ENCODE measurements around the gene MICAL3.
A peak's percentile ranks its signal among the peaks of the same experiment; 100 is the strongest.
"Not testable (repeated sequence)": the region's sequence is repeated elsewhere in the genome, so short reads cannot be mapped to it uniquely, and the experiment has no call there.

Gene MICAL3

DNA sequence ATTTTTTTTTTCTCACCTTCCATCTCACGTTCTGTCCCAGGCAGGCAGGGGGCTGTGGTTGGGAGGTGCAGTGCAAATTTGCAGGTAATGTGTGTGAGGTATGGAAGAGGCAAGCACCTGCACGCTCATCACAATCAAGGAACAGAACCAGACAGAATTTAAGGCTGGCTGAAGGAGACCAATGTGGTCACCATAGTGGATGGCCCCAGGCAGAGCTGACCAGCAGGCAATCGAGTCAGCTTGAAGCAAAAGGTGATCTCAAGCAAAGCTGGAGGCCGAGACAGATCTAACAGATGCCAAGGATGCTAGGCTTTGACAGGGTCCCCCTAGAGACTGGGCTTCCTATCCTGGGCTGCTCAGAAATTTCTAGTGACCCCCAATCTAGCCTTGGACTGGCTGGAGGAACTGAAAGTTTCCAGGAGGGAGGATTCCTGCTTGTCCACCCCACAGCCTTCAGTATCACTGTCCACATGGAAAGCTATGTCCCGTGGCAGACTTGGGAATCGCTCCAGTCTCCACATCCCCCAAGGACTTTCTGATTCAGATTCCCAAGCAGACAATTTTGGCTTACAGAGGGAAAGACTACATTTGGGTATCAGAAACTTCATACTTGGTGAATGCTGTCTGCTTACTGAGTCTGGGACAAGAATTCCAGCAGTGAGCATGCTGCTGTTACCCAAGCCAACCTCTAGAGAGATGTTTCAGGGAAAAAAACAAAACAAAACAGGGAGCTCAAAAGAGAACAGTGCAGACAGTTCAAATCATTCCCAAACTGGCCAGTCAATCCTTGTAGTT, 9.0 kb upstream of the MICAL3 start:
- DNase-seq (ENCODE audit: low spot score), result no peak

DNA sequence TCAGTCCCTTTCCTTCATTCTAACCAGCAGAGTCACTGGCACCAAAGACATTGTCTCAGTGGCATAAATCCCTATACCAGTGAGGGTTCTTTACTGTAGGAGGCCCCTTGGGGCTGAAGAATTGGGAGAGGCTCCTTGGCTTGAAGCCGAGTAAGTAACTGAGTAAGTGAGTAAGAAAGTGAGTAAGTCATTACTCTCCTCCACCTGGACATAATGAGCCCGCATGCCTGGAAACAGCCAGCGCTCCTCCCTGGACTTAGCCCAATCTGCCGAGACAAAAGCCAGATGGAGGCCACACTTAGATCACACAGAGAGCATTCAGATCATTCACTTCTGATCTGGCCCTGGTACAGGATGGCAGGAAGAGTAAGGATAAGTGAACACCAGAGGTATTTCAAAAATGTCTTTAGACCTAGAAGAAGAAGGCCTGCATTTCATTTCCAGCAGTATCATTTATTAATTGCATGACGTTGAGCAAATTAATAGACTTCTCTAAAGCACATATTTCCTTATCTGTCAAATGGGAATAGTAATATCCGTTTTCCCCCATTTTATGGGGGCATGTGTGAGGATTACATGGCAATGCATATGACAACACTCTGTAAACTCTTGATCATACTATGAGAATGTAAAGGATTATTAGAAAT, 8.2 kb upstream of the MICAL3 start:
- no peak for DNase-seq (ENCODE audit: low spot score)

DNA sequence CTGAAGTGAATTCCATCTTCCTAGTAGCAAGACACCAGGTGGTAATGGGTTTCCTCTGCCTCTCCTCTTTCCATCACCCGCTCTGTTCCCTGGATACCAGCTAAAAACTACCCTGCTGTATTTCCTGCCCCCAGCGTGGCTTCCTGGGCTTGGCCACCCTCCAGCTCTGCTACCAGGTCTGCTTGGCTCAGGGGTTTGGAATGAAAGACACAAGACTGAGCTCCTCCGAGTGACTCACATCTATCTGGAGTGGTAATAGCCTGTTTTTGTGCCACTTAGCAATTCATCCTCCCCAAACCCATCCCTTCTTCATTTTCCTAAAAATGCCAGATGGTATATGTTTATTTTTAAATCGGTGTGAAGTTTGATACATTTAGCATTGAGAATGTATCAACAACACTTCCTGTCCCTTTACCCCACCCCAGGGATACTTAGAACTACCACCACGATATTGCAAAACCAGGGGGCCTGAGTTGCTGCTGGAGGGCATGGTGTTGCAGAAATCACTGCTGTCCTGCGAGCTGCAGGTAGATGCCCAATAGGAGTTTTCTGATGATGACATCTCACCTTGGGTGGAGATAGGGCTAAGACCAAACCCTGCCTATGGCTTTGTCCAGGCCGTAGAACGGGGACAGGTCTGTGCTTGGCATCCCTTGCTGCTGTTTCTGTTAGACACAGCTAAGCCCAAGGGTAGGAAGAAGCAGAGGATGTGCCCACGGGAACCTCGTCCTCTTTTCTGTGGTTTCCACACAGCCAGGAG, 7.5 kb upstream of the MICAL3 start:
- DNase-seq (ENCODE audit: low spot score), result no peak

DNA sequence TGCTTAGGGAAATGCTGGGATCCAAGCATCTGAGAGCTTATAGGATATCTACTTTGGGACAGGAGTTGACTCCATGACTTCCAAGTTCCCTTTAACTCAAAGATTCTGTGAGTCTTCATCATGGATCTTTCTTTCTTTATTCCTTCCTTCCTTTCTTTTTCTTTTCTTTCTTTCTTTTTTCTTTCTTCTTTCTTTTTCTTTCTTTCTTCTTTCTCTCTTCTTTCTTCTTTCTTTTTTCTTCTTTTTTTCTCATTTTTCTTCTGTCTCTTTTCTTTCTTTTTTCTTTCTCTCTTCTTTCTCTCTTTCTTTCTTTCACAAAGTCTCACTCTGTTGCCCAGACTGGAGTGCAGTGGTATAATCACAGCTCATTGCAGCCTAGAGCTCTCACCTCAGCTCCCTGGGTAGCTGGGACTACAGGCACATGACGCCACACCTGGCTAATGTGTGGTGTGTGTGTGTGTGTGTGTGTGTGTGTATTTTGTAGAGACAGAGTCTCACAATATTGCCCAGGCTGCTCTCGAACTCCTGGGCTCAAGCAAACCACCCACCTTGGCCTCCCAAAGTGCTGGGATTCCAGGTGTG, 5.4 kb upstream of the MICAL3 start:
- DNase-seq (ENCODE audit: low spot score), result no peak

DNA sequence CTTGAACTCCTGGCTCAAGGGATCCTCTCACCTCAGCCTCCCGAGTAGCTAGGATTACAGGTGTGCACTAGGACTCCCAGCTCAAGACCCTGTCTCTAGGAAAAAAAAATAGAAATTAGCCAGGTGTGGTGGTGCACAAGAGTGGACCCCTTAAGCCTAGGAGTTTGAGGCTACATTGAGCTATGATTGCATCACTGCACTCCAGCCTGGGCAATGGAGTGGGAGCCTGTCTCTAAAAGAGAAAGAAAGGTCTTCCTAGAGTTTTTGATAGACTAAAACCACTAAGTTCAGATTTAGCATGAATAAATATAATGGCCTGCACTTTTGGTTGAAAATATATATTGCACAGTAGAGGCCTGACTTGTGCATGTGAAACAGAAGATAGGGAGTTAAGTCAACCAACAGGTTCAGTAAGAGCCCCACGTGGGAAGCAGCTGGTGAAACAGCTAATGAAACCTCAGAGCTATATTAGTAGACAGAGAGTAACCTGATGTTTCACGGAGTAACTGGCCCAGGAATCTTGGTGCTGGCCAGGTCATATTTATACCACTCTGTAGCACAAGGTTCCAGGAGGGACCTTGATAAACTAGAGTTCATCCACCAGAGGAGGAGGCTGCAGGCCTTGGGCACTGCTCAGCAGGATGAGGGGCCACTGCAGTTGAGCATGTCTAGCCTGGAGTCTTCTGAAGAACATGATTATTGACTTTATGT, 4.6 kb upstream of the MICAL3 start:
- DNase-seq (ENCODE audit: low spot score), result no peak

DNA sequence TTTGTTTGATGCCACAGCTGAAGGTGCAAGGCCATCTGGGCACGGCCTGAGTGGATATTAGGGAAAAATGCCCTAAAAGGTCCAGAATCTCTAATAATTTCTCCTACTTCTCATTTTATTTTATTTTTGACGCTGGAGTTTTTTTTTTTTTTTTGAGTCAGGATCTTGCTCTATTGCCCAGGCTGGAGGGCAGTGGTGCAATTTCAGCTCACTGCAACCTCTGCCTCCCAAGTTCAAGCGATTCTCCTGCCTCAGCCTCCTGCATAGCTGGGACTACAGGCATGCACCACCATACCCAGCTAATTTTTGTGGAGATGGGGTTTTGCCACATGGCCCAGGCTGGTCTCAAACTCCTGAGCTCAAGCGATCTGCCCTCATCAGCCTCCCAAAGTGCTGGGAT, 1.5 kb upstream of the MICAL3 start:
- not testable (repeated sequence) for DNase-seq (ENCODE audit: low spot score)

DNA sequence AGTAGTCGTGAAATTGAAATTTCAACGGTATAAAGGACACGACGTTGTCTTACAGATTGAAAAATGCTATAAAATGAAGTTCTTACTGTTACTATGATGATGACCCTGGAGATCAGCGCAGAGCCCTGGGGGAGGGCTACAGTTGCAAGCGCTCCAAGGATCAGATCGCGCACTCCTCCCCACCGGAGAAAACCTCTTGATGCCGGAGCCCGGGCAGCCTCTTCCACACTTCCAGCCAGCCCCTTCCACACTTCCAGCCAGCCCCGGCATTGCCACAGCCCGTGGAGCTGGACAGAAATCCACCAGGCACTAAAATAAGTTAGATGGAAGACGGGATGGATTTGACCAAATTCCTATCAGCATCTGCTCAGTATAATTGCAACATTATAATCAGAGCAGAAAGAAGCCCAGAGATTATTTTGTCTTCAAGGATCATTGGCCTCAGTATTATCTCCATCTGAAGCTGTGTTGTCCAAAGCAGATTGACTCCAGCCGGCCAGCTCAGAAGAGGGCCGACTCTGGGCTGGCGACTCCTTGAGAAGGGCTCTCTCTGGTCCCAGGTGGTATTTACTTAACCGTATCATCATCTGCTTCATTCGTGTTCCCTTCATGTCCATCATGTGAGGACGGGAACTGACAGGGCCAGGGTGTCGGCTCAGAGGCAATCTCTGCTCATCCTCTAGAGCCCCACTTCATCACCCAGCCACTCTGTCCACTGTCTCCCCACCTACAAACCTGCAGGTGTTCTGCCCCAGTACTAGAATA, 777 bp upstream of the MICAL3 start:
- DNase-seq (ENCODE audit: low spot score), result no peak

DNA sequence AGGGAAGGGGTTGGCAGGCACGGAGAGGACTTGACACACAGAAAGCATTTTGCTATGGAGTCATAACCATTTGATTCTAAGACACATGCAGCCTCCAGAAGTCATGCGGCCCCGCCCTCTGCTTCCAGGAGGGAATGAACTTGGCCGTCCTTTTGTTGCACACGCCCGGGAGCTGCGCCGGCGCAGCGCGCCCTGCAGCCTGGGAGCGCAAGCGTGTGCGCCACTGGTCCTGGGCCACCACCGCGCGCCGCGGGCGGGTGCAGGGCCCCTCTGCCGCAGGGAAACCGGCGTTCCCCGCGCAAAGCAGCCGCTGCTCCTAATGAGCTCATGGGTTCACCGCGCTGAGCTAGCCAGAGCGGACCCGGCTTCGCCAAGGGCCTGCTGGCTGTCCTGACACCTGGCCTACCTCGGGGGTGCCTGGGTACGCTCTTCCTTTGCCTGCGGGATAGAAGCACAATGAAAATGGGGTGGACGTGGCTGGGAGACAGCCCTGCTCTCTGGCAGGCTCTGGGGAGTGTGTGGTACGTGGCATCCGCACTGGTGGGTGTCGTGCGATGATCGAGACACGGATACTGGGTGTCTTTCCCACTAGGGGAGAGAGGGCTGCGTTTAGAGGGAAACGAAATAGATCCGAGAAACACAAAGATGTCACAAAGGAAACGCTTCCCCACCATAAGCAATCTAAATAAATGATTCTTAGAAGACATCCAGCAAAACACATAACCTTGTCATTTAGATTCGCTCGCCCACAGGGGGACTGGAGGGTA, 669 bp downstream of the MICAL3 start:
- peak; percentile 84 for DNase-seq (ENCODE audit: low spot score)

DNA sequence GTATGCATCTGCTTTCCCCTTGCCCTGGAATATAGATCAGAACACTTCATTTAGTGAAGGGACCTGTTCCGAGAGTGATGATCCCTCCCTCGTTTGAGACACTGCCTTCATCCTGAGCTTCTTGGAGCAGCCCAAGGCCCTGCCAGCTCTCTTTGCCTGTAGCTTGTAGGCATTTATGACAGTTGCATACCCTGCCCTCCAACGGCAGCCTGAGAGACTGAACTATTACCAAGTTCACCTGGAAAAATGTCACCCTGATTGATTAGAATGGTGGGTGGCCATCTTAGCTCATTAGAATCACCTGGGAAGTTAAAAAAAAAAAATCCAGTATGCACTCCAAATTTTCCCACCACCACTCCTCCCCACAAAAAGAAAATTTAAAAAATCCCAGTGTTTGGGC, 1.5 kb downstream of the MICAL3 start:
- no peak for DNase-seq (ENCODE audit: low spot score)

DNA sequence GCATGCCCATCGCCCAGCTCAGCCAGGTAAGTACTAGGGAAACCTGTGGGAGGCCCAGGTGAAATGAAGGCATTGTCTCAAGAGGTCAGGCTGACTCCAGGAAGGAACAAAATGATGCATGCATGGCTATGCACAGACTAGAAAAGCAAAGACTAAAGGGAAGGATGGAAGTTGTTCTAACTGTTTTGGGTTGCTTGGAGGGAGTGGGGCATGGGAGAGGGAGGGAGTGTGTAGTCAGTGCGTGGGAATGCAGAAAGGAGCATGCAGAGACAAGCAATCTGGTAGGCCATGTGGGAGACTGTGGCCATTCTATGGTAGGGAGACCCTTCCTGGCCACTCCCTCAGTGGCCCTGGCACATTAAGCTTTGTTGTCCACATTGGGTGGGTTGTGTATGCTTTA, 2.9 kb downstream of the MICAL3 start:
- DNase-seq (ENCODE audit: low spot score), result no peak

DNA sequence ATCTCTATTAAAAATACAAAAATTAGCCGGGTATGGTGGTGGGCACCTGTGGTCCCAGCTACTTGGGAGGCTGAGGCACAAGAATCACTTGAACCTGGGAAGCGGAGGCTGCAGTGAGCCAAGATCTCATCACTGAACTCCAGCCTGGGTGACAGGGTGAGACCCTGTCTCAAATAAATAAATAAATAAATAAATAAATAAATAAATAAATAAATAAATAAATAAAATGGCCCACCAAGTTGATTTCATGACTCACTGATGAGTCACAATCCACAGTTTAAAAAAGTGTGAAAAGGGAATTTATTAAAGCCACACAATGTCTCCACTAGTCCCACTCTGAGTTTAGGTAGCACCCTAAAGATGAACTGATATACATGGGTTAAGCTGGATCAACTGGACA, 3.6 kb downstream of the MICAL3 start:
- DNase-seq (ENCODE audit: low spot score), result not testable (repeated sequence)

DNA sequence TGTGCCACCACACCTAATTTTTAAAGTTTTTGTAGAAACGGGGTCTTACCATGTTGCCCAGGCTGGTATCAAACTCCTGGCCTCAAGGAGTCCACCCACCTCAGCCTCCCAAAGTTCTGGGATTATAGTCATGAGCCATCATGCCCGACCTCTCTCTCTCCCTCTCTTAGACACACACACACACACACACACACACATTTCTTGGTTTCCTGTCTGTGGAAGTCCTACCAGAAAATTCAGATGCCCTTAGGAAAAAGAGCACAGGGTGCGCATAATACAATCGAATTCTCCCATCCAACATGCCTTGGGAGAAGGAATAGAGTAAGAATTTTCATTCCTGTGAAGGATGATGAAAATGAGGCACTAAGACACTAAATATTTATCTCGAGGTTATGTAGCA, 10.4 kb downstream of the MICAL3 start:
- no peak for DNase-seq (ENCODE audit: low spot score)

DNA sequence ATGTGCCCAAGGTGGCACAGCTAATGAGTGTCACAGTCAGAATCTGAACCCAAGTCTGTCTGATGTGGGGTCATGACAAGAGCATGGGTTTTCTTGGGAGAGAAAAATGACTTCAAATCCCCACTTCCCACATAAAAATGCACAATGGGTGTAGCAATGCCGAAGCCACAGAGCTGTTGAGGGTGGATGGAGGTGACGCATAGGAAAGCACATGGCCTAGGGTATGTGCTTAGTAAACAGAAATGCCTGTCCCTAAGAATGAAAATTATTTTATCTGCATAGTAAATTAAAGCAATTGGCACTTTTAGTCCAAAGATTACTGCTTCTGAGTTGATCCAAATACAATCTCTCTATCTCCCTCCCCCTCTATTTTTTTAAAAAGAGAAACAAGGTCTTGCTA, 10.9 kb downstream of the MICAL3 start:
- DNase-seq (ENCODE audit: low spot score), result no peak

DNA sequence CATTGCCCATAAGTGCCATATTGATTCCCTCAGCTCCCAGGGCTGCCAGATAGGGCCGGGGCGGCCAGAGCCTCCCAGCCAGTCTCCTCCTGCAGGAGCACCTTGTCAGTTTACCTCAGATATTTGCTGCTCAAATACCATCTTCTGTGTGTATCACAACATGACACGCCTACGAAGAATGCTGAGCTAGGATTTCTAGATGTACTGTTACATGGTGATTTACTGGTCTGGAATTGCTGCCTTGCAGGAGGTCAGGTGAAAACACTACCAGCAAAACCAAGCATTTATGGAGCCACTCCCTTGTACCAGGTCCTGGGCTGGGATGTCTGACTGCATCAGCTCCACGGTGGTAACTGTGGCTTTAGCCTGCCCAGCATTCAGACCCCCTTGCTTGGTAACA, 11.8 kb downstream of the MICAL3 start:
- DNase-seq (ENCODE audit: low spot score), result no peak

DNA sequence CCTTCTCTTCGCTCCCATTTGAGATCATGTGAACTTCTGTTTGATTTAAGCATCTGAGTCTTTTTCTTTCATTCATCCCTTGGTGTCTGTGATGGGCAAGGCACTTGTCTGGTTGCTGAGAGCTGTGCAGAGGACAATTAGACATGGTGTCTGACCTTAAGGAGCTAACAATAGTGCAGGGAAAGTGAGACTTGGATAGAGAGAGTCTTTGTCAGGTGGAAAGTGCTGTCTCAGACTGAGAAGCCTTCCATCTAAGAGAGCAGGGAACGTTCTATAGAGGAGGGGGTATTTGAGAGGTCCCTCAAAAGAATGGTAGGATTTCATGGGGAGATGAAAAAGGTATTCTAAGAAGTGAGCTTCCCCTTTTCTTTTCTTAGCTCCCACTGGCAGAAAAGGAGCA, 14.1 kb downstream of the MICAL3 start:
- DNase-seq (ENCODE audit: low spot score), result no peak

DNA sequence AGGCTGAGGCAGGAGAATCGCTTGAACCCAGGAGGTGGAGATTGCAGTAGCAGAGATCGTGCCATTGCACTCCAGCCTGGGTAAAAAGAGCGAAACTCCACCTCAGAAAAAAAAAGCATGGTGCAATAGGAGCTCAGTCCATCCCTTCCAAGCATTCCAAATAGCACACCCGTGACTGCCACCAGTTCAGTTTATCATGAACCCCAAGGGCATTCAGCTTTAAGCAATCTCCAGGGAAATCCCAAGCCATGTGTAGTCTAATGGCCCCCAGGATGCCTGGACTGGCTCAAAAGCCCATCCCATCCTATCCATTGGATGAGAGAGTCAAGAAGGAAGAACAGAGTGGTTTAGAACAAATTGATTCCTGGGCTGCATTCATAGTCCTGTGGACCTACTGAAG, 16.2 kb downstream of the MICAL3 start:
- DNase-seq (ENCODE audit: low spot score), result no peak

DNA sequence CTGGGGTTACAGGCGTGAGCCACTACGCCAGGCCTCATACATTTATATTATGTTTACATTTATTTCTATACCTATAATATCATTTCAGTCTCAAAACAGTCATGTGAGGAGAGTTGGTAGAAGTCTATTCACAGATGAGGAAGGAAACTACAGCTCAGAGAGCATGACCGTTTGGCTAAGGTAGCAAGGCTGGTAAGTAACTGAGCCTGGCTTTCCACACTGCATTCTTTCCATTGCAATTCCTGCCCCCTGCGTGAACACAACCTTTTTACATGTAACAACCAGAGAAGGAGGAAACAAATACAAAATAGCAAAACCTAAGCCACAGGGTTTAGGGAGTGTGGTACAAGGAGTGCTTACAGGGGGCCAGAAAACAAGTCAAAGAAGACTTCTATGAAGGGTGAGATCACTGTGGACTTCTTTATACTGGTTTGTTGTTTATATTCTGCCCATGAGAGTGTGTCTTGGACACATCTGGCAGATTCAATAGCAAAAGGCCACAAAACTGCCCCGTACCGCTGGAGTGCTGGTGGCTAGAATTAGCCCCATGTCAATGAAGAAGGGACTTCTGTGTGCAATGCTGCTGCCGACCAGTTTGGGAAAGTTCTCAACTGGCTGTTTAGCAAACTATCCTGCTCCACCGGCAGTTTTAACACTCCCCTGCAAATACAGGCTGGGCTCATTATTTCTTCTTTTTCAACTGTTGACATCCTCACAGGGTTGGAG, 19.0 kb downstream of the MICAL3 start:
- no peak for DNase-seq (ENCODE audit: low spot score)

DNA sequence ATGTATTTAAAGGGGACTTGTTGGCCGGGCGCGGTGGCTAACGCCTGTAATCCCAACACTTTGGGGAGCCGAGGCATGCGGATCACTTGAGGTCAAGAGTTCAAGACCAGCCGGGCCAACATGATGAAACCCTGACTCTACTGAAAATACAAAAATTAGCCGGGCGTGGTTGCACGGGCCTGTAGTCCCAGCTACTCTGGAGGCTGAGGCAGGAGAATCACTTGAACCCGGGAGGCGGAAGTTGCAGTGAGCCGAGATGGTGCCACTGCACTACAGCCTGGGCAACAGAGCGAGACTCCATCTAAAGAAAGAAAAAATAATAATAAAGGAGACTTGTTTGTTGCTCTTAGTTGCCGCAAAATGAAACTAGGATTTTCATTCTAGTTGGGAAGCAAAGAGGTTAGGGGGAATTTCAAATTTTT, 22.5 kb downstream of the MICAL3 start:
- DNase-seq (ENCODE audit: low spot score), result not testable (repeated sequence)

DNA sequence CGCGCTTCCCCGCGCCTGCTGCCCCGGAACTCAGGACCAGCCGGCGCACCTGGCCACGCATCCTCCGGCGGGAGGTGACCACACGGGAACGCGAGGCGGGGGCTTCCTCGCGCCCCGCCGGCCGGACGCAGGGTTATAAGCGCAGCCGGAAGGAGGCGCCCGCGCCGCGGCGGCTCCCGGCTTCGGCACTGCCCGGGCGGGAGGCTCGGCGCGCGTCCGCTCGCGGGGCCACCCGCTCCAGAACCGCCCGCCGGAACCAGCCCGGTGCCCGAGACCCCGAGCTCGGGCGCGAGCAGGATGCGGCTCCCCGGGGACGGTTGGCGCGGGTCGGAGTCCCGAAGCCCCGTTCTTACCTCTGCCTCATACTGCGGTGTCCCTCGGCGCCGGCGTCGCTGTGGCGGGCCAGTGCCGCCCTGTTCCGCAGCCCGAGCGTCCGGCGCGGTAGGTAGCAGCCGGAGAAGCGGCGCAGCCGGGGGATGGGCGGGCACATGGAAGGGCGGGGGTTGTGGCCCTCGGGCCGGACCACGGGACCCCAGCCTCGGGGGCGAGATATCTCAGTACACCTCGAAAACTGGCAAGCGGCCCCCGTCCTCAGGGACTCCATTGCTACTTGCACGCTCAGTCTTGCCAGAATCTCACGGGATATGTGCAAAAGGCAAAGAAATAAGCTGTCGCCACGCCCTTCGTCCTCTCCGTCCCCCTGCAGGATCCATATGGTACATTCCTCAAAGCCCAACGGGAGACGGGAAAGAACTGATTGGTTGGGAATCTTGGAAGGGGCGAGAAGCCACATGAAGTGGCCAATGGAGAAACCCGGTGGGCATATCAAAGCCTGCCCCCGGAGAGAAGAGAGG, 23.1 kb downstream of the MICAL3 start:
- DNase-seq (ENCODE audit: low spot score), result peak; percentile 94
